SK-N-SH treated with all-trans-retinoic acid at 6 μM for 48 hours (cell line): Measurements from ENCODE around the gene DCHS2.

Experiments
- ATAC-seq: fragments of 200-7000 bp; cut with Tn5 transposase; 3 replicates; pipeline ENCODE4 v1.9.1; 2020; ENCODE audit warnings: mild to moderate bottlenecking, moderate library complexity
- ARNTL ChIP-seq: fragments of 450-650 bp; formaldehyde crosslinking; IDR thresholded peaks from 2 replicates; pipeline ENCODE4 v1.5.0; 2020; ENCODE audit warnings: low read depth, mild to moderate bottlenecking, moderate library complexity, borderline replicate concordance
- BACH2 ChIP-seq: fragments of 250-450 bp; sonication (Bioruptor Pico); IDR thresholded peaks from 2 replicates; pipeline ENCODE4 v1.9.0; 2021; ENCODE audit warnings: mild to moderate bottlenecking, borderline replicate concordance
- CREB5 ChIP-seq: fragments of 250-450 bp; sonication (Bioruptor Pico); IDR thresholded peaks from 2 replicates; pipeline ENCODE4 v1.5.1; 2020; ENCODE audit warnings: low read depth, mild to moderate bottlenecking, moderate library complexity
- CSDC2 ChIP-seq: fragments of 250-450 bp; sonication (Bioruptor Pico); IDR thresholded peaks from 2 replicates; pipeline ENCODE4 v1.5.0; 2020; ENCODE audit warnings: mild to moderate bottlenecking, moderate library complexity
- ESRRG ChIP-seq: fragments of 250-450 bp; sonication (Bioruptor Pico); IDR thresholded peaks from 2 replicates; pipeline ENCODE4 v1.6.1; 2021; ENCODE audit warnings: mild to moderate bottlenecking
- GLIS3 ChIP-seq: fragments of 250-450 bp; sonication (Bioruptor Pico); IDR thresholded peaks from 2 replicates; pipeline ENCODE4 v1.5.0; 2020; ENCODE audit warnings: mild to moderate bottlenecking, moderate library complexity
- ISL1 ChIP-seq: fragments of 250-450 bp; sonication (Bioruptor Pico); IDR thresholded peaks from 2 replicates; pipeline ENCODE4 v2.1.2; 2022; ENCODE audit warnings: mild to moderate bottlenecking, moderate library complexity
- OSR1 ChIP-seq: fragments of 250-450 bp; sonication (Bioruptor Pico); IDR thresholded peaks from 2 replicates; pipeline ENCODE4 v1.8.0; 2022; ENCODE audit warnings: moderate library complexity, mild to moderate bottlenecking, inconsistent platforms
- PATZ1 ChIP-seq: fragments of 250-450 bp; sonication (Bioruptor Pico); IDR thresholded peaks from 2 replicates; pipeline ENCODE4 v1.8.0; 2020; ENCODE audit warnings: mild to moderate bottlenecking, moderate library complexity, borderline replicate concordance
- POU6F1 ChIP-seq: fragments of 250-450 bp; sonication (Bioruptor Pico); IDR thresholded peaks from 2 replicates; pipeline ENCODE4 v1.8.0; 2021; ENCODE audit warnings: low read depth, mild to moderate bottlenecking, moderate library complexity, borderline replicate concordance
- PPARA ChIP-seq: fragments of 250-450 bp; sonication (Bioruptor Pico); IDR thresholded peaks from 2 replicates; pipeline ENCODE4 v1.5.0; 2020; ENCODE audit warnings: mild to moderate bottlenecking, borderline replicate concordance
- RARB ChIP-seq: fragments of 250-450 bp; sonication (Bioruptor Pico); IDR thresholded peaks from 2 replicates; pipeline ENCODE4 v1.8.0; 2021; ENCODE audit warnings: mild to moderate bottlenecking, moderate library complexity
- TCF4 ChIP-seq: fragments of 250-450 bp; sonication (Bioruptor Pico); IDR thresholded peaks from 2 replicates; pipeline ENCODE4 v1.8.0; 2021; ENCODE audit warnings: mild to moderate bottlenecking, moderate library complexity, borderline replicate concordance
- ZC3H10 ChIP-seq: fragments of 250-450 bp; sonication (Bioruptor Pico); IDR thresholded peaks from 2 replicates; pipeline ENCODE4 v1.5.1; 2021; ENCODE audit warnings: mild to moderate bottlenecking, moderate library complexity
- ZFP3 ChIP-seq: fragments of 250-450 bp; sonication (Bioruptor Pico); IDR thresholded peaks from 2 replicates; pipeline ENCODE4 v1.5.0; 2020; ENCODE audit warnings: mild to moderate bottlenecking, moderate library complexity
- ZFP30 ChIP-seq: fragments of 450-650 bp; formaldehyde crosslinking; IDR thresholded peaks from 2 replicates; pipeline ENCODE4 v1.5.0; 2022; ENCODE audit warnings: mild to moderate bottlenecking, moderate library complexity
- ZNF565 ChIP-seq: fragments of 450-650 bp; formaldehyde crosslinking; conservative IDR thresholded peaks from 2 replicates; pipeline ENCODE4 v1.5.0; 2020; ENCODE audit warnings: low read depth, mild to moderate bottlenecking, moderate library complexity
- ZNF70 ChIP-seq: fragments of 450-650 bp; formaldehyde crosslinking; IDR thresholded peaks from 2 replicates; pipeline ENCODE4 v1.5.0; 2020; ENCODE audit warnings: mild to moderate bottlenecking, moderate library complexity
- TF ChIP-seq, protein P1 (sequence below): fragments of 250-450 bp; sonication (Bioruptor Pico); IDR thresholded peaks from 2 replicates; pipeline ENCODE4 v1.5.0; 2020; ENCODE audit warnings: mild to moderate bottlenecking, moderate library complexity
- TF ChIP-seq, protein P2 (sequence below): fragments of 250-450 bp; sonication (Bioruptor Pico); IDR thresholded peaks from 2 replicates; pipeline ENCODE4 v1.5.1; 2021; ENCODE audit warnings: mild to moderate bottlenecking, moderate library complexity

DCHS2 gene

DNA sequence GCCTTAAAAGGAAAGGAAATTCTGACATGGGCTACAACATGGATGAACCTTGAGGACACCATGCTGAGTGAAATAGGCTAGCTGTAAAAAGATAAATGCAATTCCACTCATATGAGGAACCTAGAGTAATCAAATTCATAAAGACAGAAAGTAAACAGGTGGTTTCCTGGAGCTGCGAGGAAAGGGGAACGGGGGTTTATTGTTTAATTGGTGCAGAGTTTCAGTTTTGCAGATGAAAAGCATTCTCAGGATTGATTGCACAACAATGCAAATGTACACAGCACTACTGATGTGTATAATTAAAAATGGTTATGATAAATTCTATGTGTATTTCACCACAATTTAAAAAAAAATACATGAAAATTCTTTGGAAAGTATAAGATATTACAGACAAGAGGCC is 34.6 kb upstream of the DCHS2 start (continued):
- TF ChIP-seq, protein P1, sequence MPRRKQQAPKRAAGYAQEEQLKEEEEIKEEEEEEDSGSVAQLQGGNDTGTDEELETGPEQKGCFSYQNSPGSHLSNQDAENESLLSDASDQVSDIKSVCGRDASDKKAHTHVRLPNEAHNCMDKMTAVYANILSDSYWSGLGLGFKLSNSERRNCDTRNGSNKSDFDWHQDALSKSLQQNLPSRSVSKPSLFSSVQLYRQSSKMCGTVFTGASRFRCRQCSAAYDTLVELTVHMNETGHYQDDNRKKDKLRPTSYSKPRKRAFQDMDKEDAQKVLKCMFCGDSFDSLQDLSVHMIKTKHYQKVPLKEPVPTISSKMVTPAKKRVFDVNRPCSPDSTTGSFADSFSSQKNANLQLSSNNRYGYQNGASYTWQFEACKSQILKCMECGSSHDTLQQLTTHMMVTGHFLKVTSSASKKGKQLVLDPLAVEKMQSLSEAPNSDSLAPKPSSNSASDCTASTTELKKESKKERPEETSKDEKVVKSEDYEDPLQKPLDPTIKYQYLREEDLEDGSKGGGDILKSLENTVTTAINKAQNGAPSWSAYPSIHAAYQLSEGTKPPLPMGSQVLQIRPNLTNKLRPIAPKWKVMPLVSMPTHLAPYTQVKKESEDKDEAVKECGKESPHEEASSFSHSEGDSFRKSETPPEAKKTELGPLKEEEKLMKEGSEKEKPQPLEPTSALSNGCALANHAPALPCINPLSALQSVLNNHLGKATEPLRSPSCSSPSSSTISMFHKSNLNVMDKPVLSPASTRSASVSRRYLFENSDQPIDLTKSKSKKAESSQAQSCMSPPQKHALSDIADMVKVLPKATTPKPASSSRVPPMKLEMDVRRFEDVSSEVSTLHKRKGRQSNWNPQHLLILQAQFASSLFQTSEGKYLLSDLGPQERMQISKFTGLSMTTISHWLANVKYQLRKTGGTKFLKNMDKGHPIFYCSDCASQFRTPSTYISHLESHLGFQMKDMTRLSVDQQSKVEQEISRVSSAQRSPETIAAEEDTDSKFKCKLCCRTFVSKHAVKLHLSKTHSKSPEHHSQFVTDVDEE (CRISPR knock-in tag): no peak
- no peak for TF ChIP-seq POU6F1 (CRISPR knock-in tag)
- no peak for TF ChIP-seq GLIS3 (CRISPR knock-in tag)
- no peak for TF ChIP-seq OSR1 (CRISPR knock-in tag)

GRCh38 chr4:154521607-154522006 is 30.0 kb upstream of the DCHS2 start:
- ATAC-seq: no peak
- TF ChIP-seq TCF4 (no peak), ZNF565 (CRISPR knock-in tag) (no peak), BACH2 (CRISPR knock-in tag) (no peak), PPARA (CRISPR knock-in tag) (no peak), GLIS3 (CRISPR knock-in tag) (no peak), ESRRG (CRISPR knock-in tag) (no peak), ARNTL (no peak), RARB (CRISPR knock-in tag) (no peak), POU6F1 (CRISPR knock-in tag) (no peak), CSDC2 (CRISPR knock-in tag) (no peak), OSR1 (CRISPR knock-in tag) (no peak), ZFP30 (CRISPR knock-in tag) (no peak), ZNF70 (CRISPR knock-in tag) (no peak), ZFP3 (CRISPR knock-in tag) (no peak), ZC3H10 (CRISPR knock-in tag) (no peak), CREB5 (CRISPR knock-in tag) (no peak), PATZ1 (no peak), ISL1 (no peak)
- TF ChIP-seq, protein P2, sequence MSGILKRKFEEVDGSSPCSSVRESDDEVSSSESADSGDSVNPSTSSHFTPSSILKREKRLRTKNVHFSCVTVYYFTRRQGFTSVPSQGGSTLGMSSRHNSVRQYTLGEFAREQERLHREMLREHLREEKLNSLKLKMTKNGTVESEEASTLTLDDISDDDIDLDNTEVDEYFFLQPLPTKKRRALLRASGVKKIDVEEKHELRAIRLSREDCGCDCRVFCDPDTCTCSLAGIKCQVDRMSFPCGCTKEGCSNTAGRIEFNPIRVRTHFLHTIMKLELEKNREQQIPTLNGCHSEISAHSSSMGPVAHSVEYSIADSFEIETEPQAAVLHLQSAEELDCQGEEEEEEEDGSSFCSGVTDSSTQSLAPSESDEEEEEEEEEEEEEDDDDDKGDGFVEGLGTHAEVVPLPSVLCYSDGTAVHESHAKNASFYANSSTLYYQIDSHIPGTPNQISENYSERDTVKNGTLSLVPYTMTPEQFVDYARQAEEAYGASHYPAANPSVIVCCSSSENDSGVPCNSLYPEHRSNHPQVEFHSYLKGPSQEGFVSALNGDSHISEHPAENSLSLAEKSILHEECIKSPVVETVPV (CRISPR knock-in tag): no peak

- no peak for ATAC-seq
- TF ChIP-seq CREB5 (CRISPR knock-in tag): no peak
- TF ChIP-seq, protein P1 (CRISPR knock-in tag): no peak
- TF ChIP-seq BACH2 (CRISPR knock-in tag): no peak
- TF ChIP-seq OSR1 (CRISPR knock-in tag): no peak
- no peak for TF ChIP-seq TCF4
- no peak for TF ChIP-seq PATZ1
Measured at GRCh38 chr4:154519214-154519613, 27.6 kb upstream of the DCHS2 start.
